Ishikawa (cell line): ENCODE results near the gene RHOV.

Experiments used
- EP300 ChIP-seq: IDR thresholded peaks from 2 replicates; pipeline ENCODE4 v1.6.1; 2012; ENCODE audit warnings: borderline replicate concordance
- FOXM1 ChIP-seq: IDR thresholded peaks from 2 replicates; pipeline ENCODE4 v1.6.1; 2012; ENCODE audit warnings: low read depth, borderline replicate concordance
- NFIC ChIP-seq: IDR thresholded peaks from 2 replicates; pipeline ENCODE4 v1.6.1; 2012
- RAD21 ChIP-seq: IDR thresholded peaks from 2 replicates; pipeline ENCODE4 v1.6.1; 2012; ENCODE audit warnings: low read depth
- TAF1 ChIP-seq: IDR thresholded peaks from 2 replicates; pipeline ENCODE4 v1.6.1; 2012; ENCODE audit warnings: low read depth, mild to moderate bottlenecking
- TCF12 ChIP-seq: IDR thresholded peaks from 2 replicates; pipeline ENCODE4 v1.6.1; 2012; ENCODE audit warnings: low read depth
- YY1 ChIP-seq: IDR thresholded peaks from 2 replicates; pipeline ENCODE4 v1.6.1; 2012; ENCODE audit warnings: low read depth
- ZBTB7A ChIP-seq: IDR thresholded peaks from 2 replicates; pipeline ENCODE4 v1.6.1; 2012; ENCODE audit warnings: low read depth
- TF ChIP-seq, protein P1 (sequence below): IDR thresholded peaks from 2 replicates; pipeline ENCODE4 v1.6.1; 2012; ENCODE audit warnings: low read depth, mild to moderate bottlenecking
- TF ChIP-seq, protein P2 (sequence below): IDR thresholded peaks from 2 replicates; pipeline ENCODE4 v1.6.1; 2012
- TF ChIP-seq, protein P3 (sequence below): IDR thresholded peaks from 2 replicates; pipeline ENCODE4 v1.6.1; 2012

DNA sequence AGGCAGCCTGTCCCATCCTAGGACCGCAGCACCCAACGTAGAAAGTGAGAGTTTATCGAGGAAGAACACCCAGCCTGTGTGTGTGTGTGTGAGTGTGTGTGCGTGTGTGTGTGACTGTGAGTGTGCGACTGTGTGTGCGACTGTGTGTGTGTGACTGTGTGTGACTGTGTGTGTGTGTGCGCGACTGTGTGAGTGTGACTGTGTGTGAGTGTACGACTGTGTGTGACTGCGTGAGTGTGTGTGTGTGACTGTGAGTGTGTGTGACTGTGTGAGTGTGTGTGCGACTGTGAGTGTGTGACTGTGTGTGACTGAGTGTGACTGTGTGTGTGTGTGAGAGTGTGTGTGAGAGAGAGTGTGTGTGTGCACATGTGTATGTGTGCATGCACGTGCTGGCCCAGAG, 40.0 kb upstream of the RHOV start:
- TF ChIP-seq, protein P1, sequence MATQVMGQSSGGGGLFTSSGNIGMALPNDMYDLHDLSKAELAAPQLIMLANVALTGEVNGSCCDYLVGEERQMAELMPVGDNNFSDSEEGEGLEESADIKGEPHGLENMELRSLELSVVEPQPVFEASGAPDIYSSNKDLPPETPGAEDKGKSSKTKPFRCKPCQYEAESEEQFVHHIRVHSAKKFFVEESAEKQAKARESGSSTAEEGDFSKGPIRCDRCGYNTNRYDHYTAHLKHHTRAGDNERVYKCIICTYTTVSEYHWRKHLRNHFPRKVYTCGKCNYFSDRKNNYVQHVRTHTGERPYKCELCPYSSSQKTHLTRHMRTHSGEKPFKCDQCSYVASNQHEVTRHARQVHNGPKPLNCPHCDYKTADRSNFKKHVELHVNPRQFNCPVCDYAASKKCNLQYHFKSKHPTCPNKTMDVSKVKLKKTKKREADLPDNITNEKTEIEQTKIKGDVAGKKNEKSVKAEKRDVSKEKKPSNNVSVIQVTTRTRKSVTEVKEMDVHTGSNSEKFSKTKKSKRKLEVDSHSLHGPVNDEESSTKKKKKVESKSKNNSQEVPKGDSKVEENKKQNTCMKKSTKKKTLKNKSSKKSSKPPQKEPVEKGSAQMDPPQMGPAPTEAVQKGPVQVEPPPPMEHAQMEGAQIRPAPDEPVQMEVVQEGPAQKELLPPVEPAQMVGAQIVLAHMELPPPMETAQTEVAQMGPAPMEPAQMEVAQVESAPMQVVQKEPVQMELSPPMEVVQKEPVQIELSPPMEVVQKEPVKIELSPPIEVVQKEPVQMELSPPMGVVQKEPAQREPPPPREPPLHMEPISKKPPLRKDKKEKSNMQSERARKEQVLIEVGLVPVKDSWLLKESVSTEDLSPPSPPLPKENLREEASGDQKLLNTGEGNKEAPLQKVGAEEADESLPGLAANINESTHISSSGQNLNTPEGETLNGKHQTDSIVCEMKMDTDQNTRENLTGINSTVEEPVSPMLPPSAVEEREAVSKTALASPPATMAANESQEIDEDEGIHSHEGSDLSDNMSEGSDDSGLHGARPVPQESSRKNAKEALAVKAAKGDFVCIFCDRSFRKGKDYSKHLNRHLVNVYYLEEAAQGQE, result no peak
- no peak for TF ChIP-seq NFIC
- TF ChIP-seq ZBTB7A, result no peak
- TF ChIP-seq TCF12, result no peak
- TF ChIP-seq, protein P2, sequence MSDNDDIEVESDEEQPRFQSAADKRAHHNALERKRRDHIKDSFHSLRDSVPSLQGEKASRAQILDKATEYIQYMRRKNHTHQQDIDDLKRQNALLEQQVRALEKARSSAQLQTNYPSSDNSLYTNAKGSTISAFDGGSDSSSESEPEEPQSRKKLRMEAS, result no peak
- no peak for TF ChIP-seq TAF1
- no peak for TF ChIP-seq FOXM1
- TF ChIP-seq RAD21, result no peak
- no peak for TF ChIP-seq YY1
- no peak for TF ChIP-seq EP300
- TF ChIP-seq, protein P3, sequence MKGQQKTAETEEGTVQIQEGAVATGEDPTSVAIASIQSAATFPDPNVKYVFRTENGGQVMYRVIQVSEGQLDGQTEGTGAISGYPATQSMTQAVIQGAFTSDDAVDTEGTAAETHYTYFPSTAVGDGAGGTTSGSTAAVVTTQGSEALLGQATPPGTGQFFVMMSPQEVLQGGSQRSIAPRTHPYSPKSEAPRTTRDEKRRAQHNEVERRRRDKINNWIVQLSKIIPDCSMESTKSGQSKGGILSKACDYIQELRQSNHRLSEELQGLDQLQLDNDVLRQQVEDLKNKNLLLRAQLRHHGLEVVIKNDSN, result no peak
